Stimulated activated CD8-positive, alpha-beta memory T cell treated with anti-CD3 and anti-CD28 coated beads, Interleukin-15, amount 100 ng/mL, for 1 hour (primary cell): ENCODE results near the gene PARP11.

Source experiments
- DNase-seq: peaks from one replicate; pipeline ENCODE4 v3.0.0-alpha.2; 2020; ENCODE audit warnings: low read depth

The PARP11 gene

GRCh38 chr12:3821441-3821840 is 51.8 kb downstream of the PARP11 start:
- DNase-seq, result no peak

- no peak for DNase-seq
These were observed 53.1 kb downstream of the PARP11 start for GRCh38 chr12:3820122-3820521.

- DNase-seq, result no peak
These were observed 56.9 kb downstream of the PARP11 start for GRCh38 chr12:3816266-3816665.

GRCh38 chr12:3815094-3815766 is 58.0 kb downstream of the PARP11 start:
- no peak for DNase-seq

- DNase-seq, result no peak
These were observed 62.7 kb downstream of the PARP11 start for GRCh38 chr12:3810540-3810939.

GRCh38 chr12:3810016-3810370 is 63.2 kb downstream of the PARP11 start:
- DNase-seq, result no peak

GRCh38 chr12:3809357-3810015 is 63.7 kb downstream of the PARP11 start:
- DNase-seq, result no peak

GRCh38 chr12:3805077-3805476 is 68.1 kb downstream of the PARP11 start:
- no peak for DNase-seq

- peak; percentile 59 for DNase-seq
These were observed 69.2 kb downstream of the PARP11 start for GRCh38 chr12:3803865-3804472.

GRCh38 chr12:3802721-3803120 is 70.5 kb downstream of the PARP11 start:
- DNase-seq, result no peak

- no peak for DNase-seq
These were observed 75.6 kb downstream of the PARP11 start for GRCh38 chr12:3797531-3798048.

GRCh38 chr12:3795492-3796133 is 77.6 kb downstream of the PARP11 start:
- no peak for DNase-seq

GRCh38 chr12:3795066-3795465 is 78.1 kb downstream of the PARP11 start:
- no peak for DNase-seq

GRCh38 chr12:3792623-3793288 is 80.4 kb downstream of the PARP11 start:
- DNase-seq, result no peak

GRCh38 chr12:3791256-3791874 is 81.8 kb downstream of the PARP11 start:
- no peak for DNase-seq

GRCh38 chr12:3790642-3791041 is 82.6 kb downstream of the PARP11 start:
- no peak for DNase-seq

- no peak for DNase-seq
These were observed 83.4 kb downstream of the PARP11 start for GRCh38 chr12:3789838-3790237.

GRCh38 chr12:3777206-3777809 is 95.9 kb downstream of the PARP11 start:
- DNase-seq, result no peak

GRCh38 chr12:3775385-3776035 is 97.7 kb downstream of the PARP11 start:
- DNase-seq, result no peak

GRCh38 chr12:3772380-3772779 is 100.8 kb downstream of the PARP11 start:
- no peak for DNase-seq

- DNase-seq, result no peak
These were observed 101.3 kb downstream of the PARP11 start for GRCh38 chr12:3771853-3772252.
